H1 (cell line): Measurements from ENCODE around the gene SLC5A12.

Experiments used
- CEBPB ChIP-seq: IDR thresholded peaks from 2 replicates; pipeline ENCODE4 v1.6.1; 2012; ENCODE audit warnings: low read depth, low read length
- EGR1 ChIP-seq: IDR thresholded peaks from 2 replicates; pipeline ENCODE4 v1.6.1; 2011; ENCODE audit warnings: low read depth, low read length, borderline replicate concordance
- EZH2 ChIP-seq: fragments of 200-600 bp; sonication (generic); IDR thresholded peaks from 2 replicates; pipeline ENCODE4 v1.7.1; 2012; ENCODE audit warnings: low read depth, mild to moderate bottlenecking, moderate library complexity, low read length, inconsistent platforms; ENCODE audit not compliant: severe bottlenecking
- GABPA ChIP-seq: IDR thresholded peaks from 2 replicates; pipeline ENCODE4 v1.6.1; 2011; ENCODE audit warnings: mild to moderate bottlenecking, low read length, moderate library complexity, borderline replicate concordance; ENCODE audit not compliant: insufficient read depth
- SIN3A ChIP-seq, 2 experiments: IDR thresholded peaks in 1 of 2; conservative IDR thresholded peaks in 1 of 2; 2 replicates each; pipeline ENCODE4 v1.6.1; 2011 to 2012; ENCODE audit warnings: low read length in 2 of 2, improper control_type of control experiment in 1 of 2, low read depth in 1 of 2, mild to moderate bottlenecking in 1 of 2
- SP1 ChIP-seq: IDR thresholded peaks from 2 replicates; pipeline ENCODE4 v1.6.1; 2011; ENCODE audit warnings: low read depth, low read length
- TAF1 ChIP-seq: IDR thresholded peaks from 2 replicates; pipeline ENCODE4 v1.6.1; 2011; ENCODE audit warnings: mild to moderate bottlenecking, low read depth, low read length
- YY1 ChIP-seq: IDR thresholded peaks from 2 replicates; pipeline ENCODE4 v1.6.1; 2011; ENCODE audit warnings: low read depth, mild to moderate bottlenecking, low read length
- ZNF274 ChIP-seq: IDR thresholded peaks from 2 replicates; pipeline ENCODE4 v1.7.0; 2012; ENCODE audit warnings: low read length, borderline replicate concordance; ENCODE audit errors: extremely low read depth
- TF ChIP-seq, protein P1 (sequence below), 3 experiments: IDR thresholded peaks; 1 replicate in 2 of 3; 2 replicates in 1 of 3; pipeline versions ENCODE4 v1.5.1 to v1.6.1; 2011; ENCODE audit warnings: low read length in 3 of 3, mild to moderate bottlenecking in 3 of 3, inconsistent platforms in 2 of 3, low read depth in 1 of 3, moderate library complexity in 1 of 3; ENCODE audit not compliant: insufficient read depth in 1 of 3; ENCODE audit errors: control extremely low read depth in 1 of 3
- TF ChIP-seq, protein P2 (sequence below): IDR thresholded peaks from 2 replicates; pipeline ENCODE4 v1.6.1; 2011; ENCODE audit warnings: low read length, improper control_type of control experiment

DNA sequence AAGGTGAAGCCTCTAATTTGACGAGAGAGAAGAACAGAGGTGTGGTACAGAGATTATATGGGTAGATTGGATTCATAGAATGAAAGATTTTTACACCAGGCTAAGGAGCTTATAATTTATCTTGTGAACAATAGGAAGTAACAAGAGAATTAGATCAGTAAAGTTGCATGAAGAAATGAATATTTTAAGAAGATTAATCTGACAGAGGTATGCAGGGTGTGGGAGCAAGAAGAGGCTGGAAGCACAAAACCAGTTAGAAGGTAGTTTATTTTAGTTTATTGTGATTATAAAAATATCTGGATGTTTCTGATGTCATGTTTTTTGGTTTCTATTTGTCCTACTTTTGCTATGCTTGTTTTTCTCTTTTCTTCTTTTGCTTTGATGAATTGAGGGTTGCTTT, 15.7 kb downstream of the SLC5A12 start:
- no peak for TF ChIP-seq YY1
- TF ChIP-seq GABPA, result no peak
- TF ChIP-seq, protein P1, sequence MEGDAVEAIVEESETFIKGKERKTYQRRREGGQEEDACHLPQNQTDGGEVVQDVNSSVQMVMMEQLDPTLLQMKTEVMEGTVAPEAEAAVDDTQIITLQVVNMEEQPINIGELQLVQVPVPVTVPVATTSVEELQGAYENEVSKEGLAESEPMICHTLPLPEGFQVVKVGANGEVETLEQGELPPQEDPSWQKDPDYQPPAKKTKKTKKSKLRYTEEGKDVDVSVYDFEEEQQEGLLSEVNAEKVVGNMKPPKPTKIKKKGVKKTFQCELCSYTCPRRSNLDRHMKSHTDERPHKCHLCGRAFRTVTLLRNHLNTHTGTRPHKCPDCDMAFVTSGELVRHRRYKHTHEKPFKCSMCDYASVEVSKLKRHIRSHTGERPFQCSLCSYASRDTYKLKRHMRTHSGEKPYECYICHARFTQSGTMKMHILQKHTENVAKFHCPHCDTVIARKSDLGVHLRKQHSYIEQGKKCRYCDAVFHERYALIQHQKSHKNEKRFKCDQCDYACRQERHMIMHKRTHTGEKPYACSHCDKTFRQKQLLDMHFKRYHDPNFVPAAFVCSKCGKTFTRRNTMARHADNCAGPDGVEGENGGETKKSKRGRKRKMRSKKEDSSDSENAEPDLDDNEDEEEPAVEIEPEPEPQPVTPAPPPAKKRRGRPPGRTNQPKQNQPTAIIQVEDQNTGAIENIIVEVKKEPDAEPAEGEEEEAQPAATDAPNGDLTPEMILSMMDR (IDR thresholded peaks at IDR 0.05; ENCODE audit: control extremely low read depth in 1 of 3, insufficient read depth in 1 of 3, low read depth in 1 of 3, low read length in 3 of 3), result no peak
- no peak for TF ChIP-seq SIN3A (conservative IDR thresholded peaks at IDR 0.05 in 1 of 2, IDR thresholded peaks at IDR 0.05 in 1 of 2; ENCODE audit: low read depth in 1 of 2, low read length in 2 of 2)
- TF ChIP-seq EZH2, result no peak
- no peak for TF ChIP-seq SP1
- no peak for TF ChIP-seq TAF1
- no peak for TF ChIP-seq EGR1
- no peak for TF ChIP-seq ZNF274
- TF ChIP-seq, protein P2, sequence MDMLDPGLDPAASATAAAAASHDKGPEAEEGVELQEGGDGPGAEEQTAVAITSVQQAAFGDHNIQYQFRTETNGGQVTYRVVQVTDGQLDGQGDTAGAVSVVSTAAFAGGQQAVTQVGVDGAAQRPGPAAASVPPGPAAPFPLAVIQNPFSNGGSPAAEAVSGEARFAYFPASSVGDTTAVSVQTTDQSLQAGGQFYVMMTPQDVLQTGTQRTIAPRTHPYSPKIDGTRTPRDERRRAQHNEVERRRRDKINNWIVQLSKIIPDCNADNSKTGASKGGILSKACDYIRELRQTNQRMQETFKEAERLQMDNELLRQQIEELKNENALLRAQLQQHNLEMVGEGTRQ, result no peak
- no peak for TF ChIP-seq CEBPB
